CD14-positive monocyte (primary cell): ENCODE results near the gene EML3. TPM values are rescaled to one million over a fixed set of nuclear protein-coding genes. Genes with fewer than 3 reads are reported as not detected.
A peak's percentile ranks its signal among the peaks of the same experiment; 100 is the strongest.

Experiments used
- DNase-seq, 3 donors: peaks; one replicate each; pipeline ENCODE4 v3.0.0-alpha.2; 2011 to 2022
- H2AFZ ChIP-seq: 2 replicates; pipeline ENCODE4 v1.6.0; 2012; ENCODE audit warnings: mild to moderate bottlenecking, low read depth, low read length, inconsistent platforms; ENCODE audit not compliant: insufficient read depth, poor library complexity, severe bottlenecking
- H3K27ac ChIP-seq, 2 donors: 1 replicate in 1 of 2; 2 replicates in 1 of 2; pipeline ENCODE4 v1.5.1; 2012 to 2013; ENCODE audit warnings: low read length in 2 of 2, control low read depth in 1 of 2, inconsistent platforms in 1 of 2, low read depth in 1 of 2, mild to moderate bottlenecking in 1 of 2
- H3K27me3 ChIP-seq, 2 donors: one replicate each; pipeline versions ENCODE4 v1.6.0 to v1.6.1; 2011 to 2013; ENCODE audit warnings: low read length in 2 of 2; ENCODE audit not compliant: control insufficient read depth in 2 of 2, insufficient read depth in 2 of 2
- H3K36me3 ChIP-seq, 2 donors: replicated peaks in 1 of 2; 1 replicate in 1 of 2; 2 replicates in 1 of 2; pipeline versions ENCODE4 v1.5.1 to v1.6.1; 2012 to 2013; ENCODE audit warnings: low read length in 2 of 2, control low read depth in 1 of 2, inconsistent platforms in 1 of 2, mild to moderate bottlenecking in 1 of 2; ENCODE audit not compliant: insufficient read depth in 2 of 2, control insufficient read depth in 1 of 2
- H3K4me1 ChIP-seq, 2 donors: 1 replicate in 1 of 2; 2 replicates in 1 of 2; pipeline versions ENCODE4 v1.5.1 to v1.6.1; 2012 to 2013; ENCODE audit warnings: low read length in 2 of 2, control low read depth in 1 of 2, inconsistent platforms in 1 of 2, mild to moderate bottlenecking in 1 of 2, moderate library complexity in 1 of 2; ENCODE audit not compliant: insufficient read depth in 2 of 2, control insufficient read depth in 1 of 2
- H3K4me2 ChIP-seq: replicated peaks from 2 replicates; pipeline ENCODE3; 2012; ENCODE audit warnings: low read length, moderate library complexity, mild to moderate bottlenecking; ENCODE audit not compliant: poor library complexity, severe bottlenecking; ENCODE audit errors: extremely low read depth
- H3K4me3 ChIP-seq, 3 experiments: fragments of 200-600 bp in 1 of 3; sonication (generic) in 1 of 3; replicated peaks in 1 of 3; 1 replicate in 2 of 3; 2 replicates in 1 of 3; pipeline ENCODE4 v1.5.1; 2011 to 2013; ENCODE audit warnings: low read length in 3 of 3, mild to moderate bottlenecking in 3 of 3, control low read depth in 2 of 3, low read depth in 2 of 3, inconsistent platforms in 1 of 3, moderate library complexity in 1 of 3
- H3K79me2 ChIP-seq: 2 replicates; pipeline ENCODE4 v1.6.0; 2012; ENCODE audit warnings: mild to moderate bottlenecking, control low read depth, inconsistent platforms, low read length, moderate library complexity; ENCODE audit not compliant: insufficient read depth
- H3K9ac ChIP-seq: 2 replicates; pipeline ENCODE4 v1.6.0; 2017; ENCODE audit warnings: low read length, mild to moderate bottlenecking; ENCODE audit not compliant: insufficient read depth, poor library complexity, severe bottlenecking
- H3K9me3 ChIP-seq, 2 donors: replicated peaks in 1 of 2; 1 replicate in 1 of 2; 2 replicates in 1 of 2; pipeline versions ENCODE4 v1.5.1 to v1.6.1; 2012 to 2013; ENCODE audit warnings: low read length in 2 of 2, control low read depth in 1 of 2; ENCODE audit not compliant: control insufficient read depth in 1 of 2, insufficient read depth in 1 of 2
- H4K20me1 ChIP-seq: 2 replicates; pipeline ENCODE4 v1.6.0; 2012; ENCODE audit warnings: mild to moderate bottlenecking, low read length, control low read depth, moderate library complexity; ENCODE audit not compliant: insufficient read depth
- H3K27ac Mint-ChIP-seq, 7 donors: one replicate each; pipeline ENCODE4 v1.8.0; 2020; ENCODE audit warnings: mild to moderate bottlenecking in 7 of 7, mixed read lengths in 7 of 7, moderate library complexity in 6 of 7, inconsistent platforms in 2 of 7
- H3K27me3 Mint-ChIP-seq, 3 donors: one replicate each; pipeline ENCODE4 v1.8.0; 2021 to 2022; ENCODE audit warnings: low read depth in 3 of 3, mild to moderate bottlenecking in 3 of 3, mixed read lengths in 3 of 3, moderate library complexity in 3 of 3, inconsistent platforms in 1 of 3
- H3K36me3 Mint-ChIP-seq, 2 donors: one replicate each; pipeline ENCODE4 v1.8.0; 2020; ENCODE audit warnings: mixed read lengths in 2 of 2, inconsistent platforms in 1 of 2, mild to moderate bottlenecking in 1 of 2
- H3K4me1 Mint-ChIP-seq: one replicate; pipeline ENCODE4 v1.8.0; 2020; ENCODE audit warnings: mild to moderate bottlenecking, mixed read lengths
- H3K4me3 Mint-ChIP-seq, 2 donors: one replicate each; pipeline ENCODE4 v1.8.0; 2020; ENCODE audit warnings: mild to moderate bottlenecking in 2 of 2, mixed read lengths in 2 of 2, moderate library complexity in 1 of 2
- H3K9me3 Mint-ChIP-seq, 7 donors: one replicate each; pipeline ENCODE4 v1.8.0; 2020 to 2022; ENCODE audit warnings: mixed read lengths in 7 of 7, mild to moderate bottlenecking in 6 of 7, moderate library complexity in 6 of 7, inconsistent platforms in 2 of 7
- WGBS: methylation state at CpG from one replicate; pipeline ENCODE4 v1.1.5; 2013; ENCODE audit warnings: missing lambda C conversion rate; ENCODE audit not compliant: insufficient coverage; 5-methylcytosine and 5-hydroxymethylcytosine counted together
- intact Hi-C, 2 donors: fragments of 100-400 bp; cut with micrococcal nuclease; formaldehyde crosslinking; loops; one replicate each; pipeline versions ENCODE4 v1.15.0 to v1.15.1; 2023
- polyA plus RNA-seq, 3 donors: library from polyadenylated mRNA; depleted of rRNA in 1 of 3; unstranded in 2 of 3; stranded (reverse) in 1 of 3; fragments of 300-500 nt in 2 of 3; fragments of >200 nt in 1 of 3; fragmentation: Illumina TruSeq in 2 of 3; gene quantifications; 1 replicate in 2 of 3; 2 replicates in 1 of 3; pipeline ENCODE4 v1.2.3, GENCODE V29; 2012 to 2021
- TF ChIP-seq, protein P1 (sequence below): fragments of 200-600 bp; IDR thresholded peaks from one replicate; pipeline ENCODE4 v1.8.0; 2022; ENCODE audit warnings: antibody characterized with exemption, mild to moderate bottlenecking

The EML3 gene
- polyA plus RNA-seq, 3 donors: 7.2 to 131 (median 10.6) TPM

DNA sequence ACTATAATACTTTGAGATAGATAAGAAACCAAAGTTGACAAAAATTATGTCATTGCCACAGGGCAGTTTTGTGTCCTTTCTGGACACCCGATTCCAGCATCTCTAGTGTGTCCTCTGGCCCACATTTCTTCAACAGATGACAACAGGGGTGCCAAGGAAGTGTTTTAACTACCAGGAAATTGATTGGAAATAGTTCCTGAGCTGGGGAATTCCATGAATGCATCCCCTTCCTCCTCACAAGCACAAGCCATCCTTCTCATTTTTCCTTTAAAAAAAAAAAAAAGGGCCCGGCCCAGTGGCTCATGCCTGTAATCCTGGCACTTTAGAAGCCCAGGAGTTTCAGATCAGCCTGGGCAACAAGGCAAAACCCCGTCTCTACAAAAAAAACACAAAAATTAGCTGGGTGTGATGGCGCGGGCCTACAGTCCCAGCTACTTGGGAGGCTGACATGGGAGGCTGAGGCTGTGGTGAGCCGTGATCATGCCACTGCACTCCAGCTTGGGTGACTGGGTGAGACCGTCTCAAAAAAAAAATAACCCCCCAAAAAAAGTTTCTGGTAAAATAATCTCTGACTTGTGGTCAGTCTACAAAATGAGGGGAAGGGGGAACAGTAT is 10.0 kb upstream of the EML3 start:
- peaks cover 0 to 3% (median 0%) of the 10 kb centered on the region in 3 donors for H3K27me3 Mint-ChIP-seq
- H4K20me1 ChIP-seq: no peaks in the 10 kb centered on the region
- peaks cover 34 to 50% of the 10 kb centered on the region in 2 donors for H3K36me3 Mint-ChIP-seq
- no peaks in the 10 kb centered on the region for H3K9me3 ChIP-seq
- peak overlapping the region; percentile 92 to 97 (median 95) for H3K27ac Mint-ChIP-seq
- peak overlapping the region; percentile 72 for H3K9ac ChIP-seq
- WGBS: no CpG with 5 or more reads among the region's 7 CpGs
- TF ChIP-seq, protein P1, sequence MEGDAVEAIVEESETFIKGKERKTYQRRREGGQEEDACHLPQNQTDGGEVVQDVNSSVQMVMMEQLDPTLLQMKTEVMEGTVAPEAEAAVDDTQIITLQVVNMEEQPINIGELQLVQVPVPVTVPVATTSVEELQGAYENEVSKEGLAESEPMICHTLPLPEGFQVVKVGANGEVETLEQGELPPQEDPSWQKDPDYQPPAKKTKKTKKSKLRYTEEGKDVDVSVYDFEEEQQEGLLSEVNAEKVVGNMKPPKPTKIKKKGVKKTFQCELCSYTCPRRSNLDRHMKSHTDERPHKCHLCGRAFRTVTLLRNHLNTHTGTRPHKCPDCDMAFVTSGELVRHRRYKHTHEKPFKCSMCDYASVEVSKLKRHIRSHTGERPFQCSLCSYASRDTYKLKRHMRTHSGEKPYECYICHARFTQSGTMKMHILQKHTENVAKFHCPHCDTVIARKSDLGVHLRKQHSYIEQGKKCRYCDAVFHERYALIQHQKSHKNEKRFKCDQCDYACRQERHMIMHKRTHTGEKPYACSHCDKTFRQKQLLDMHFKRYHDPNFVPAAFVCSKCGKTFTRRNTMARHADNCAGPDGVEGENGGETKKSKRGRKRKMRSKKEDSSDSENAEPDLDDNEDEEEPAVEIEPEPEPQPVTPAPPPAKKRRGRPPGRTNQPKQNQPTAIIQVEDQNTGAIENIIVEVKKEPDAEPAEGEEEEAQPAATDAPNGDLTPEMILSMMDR: no peak
- H2AFZ ChIP-seq: peak overlapping the region; percentile 77
- H3K4me3 Mint-ChIP-seq: peak overlapping the region; percentile 89 to 96
- peak overlapping the region in 2 of 3 experiments; percentile 27 to 91 for H3K4me3 ChIP-seq
- H3K4me1 Mint-ChIP-seq: peaks cover 18% of the 10 kb centered on the region
- no peaks in the 10 kb centered on the region for H3K9me3 Mint-ChIP-seq
- H3K36me3 ChIP-seq: peaks cover 25 to 38% of the 10 kb centered on the region in 2 donors
- H3K4me1 ChIP-seq: peaks cover 18 to 24% of the 10 kb centered on the region in 2 donors
- H3K27me3 ChIP-seq: no peaks in the 10 kb centered on the region
- H3K79me2 ChIP-seq: peaks cover 21% of the 10 kb centered on the region
- intact Hi-C loops: no loop called here
- H3K27ac ChIP-seq: peak overlapping the region; percentile 75 to 95
- DNase-seq: no peak
- H3K4me2 ChIP-seq: peak overlapping the region; percentile 97

DNA sequence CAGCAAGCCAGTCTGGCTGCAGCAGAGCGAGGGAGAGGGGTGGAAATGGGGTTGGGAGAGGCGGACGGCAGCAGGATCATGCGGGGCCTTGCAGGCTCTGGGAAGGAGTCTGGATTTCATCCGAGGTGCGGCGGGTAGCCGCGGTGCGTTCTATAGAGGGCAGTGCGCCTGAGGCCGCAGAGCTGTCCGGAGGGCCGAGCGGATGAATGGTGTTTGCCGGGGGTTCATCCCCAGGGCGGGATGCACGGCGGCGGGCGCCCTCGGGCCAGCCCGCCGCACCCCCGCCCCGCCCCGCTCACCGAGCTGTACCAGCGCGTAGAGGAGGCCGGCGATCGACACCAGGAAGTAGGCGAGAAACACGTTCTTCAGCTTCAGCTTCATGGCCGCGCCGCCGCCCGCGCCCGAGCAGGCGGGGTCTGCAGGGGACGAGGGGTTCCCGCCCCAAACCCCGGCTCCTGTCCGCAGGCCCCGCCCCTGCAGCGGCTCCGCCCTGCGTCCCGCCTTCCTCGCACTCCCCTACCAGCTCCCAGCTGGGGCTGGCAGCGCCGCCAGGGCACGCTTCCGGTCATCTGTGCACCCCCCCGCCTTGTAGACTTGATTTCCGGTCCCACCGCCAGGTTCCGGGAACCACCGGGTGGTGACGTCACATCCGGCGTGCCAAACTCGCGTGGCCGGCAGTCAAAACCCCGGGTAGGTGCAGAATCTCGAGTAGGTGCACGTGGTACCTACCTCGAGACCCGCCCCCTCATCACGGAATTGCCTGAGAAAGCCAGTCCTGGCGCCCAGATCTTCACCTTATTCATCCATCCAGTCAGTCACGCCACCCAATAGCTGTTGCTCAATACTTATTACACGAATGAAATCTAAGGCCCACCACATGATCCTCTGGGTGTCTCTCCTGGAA is 9.2 kb upstream of the EML3 start, which contains the start of gene B3GAT3:
TSS of gene B3GAT3 (minus strand) at position 420 of the 904 bp plus-strand sequence. CDS start at position 381, 39 bp downstream.
- Histone ChIP-seq H3K27ac (peak within 1 kb of the TSS; percentile 76 to 95), H3K4me2 (peak within 1 kb of the TSS; percentile 97), H3K79me2 (peaks cover 21% of the 10 kb centered on the region), H3K9me3 (no peaks in the 10 kb centered on the region), H3K9ac (peak within 1 kb of the TSS; percentile 72), H3K36me3 (peaks cover 22 to 38% of the 10 kb centered on the region in 2 donors), H3K4me1 (peaks cover 18 to 24% of the 10 kb centered on the region in 2 donors), H3K4me3 (peak within 1 kb of the TSS; percentile 69 to 91 (median 87)), H2AFZ (peak within 1 kb of the TSS; percentile 91), H3K27me3 (no peaks in the 10 kb centered on the region), H4K20me1 (no peaks in the 10 kb centered on the region)
- Mint-ChIP-seq H3K4me3 (peak within 1 kb of the TSS; percentile 96 to 99), H3K27me3 (peaks cover 0 to under 1% (median 0%) of the 10 kb centered on the region in 3 donors), H3K4me1 (peaks cover 18% of the 10 kb centered on the region), H3K36me3 (peaks cover 33 to 50% of the 10 kb centered on the region in 2 donors), H3K27ac (peak within 1 kb of the TSS; percentile 94 to 97 (median 97)), H3K9me3 (no peaks in the 10 kb centered on the region)
- DNase-seq: peak; percentile 99 to 100 (median 100)
- intact Hi-C loops: no loop called here
- TF ChIP-seq, protein P1: no peak
- WGBS: under 1% methylated on average over 75 of the region's 77 CpGs
